HepG2 (cell line): ENCODE results near the gene FOXA3.

Experiments used
- FOSL1 ChIP-seq: sonication (generic); formaldehyde crosslinking; IDR thresholded peaks from 2 replicates; pipeline ENCODE4 v1.9.0; 2021; ENCODE audit warnings: missing genetic modification reagents, borderline replicate concordance
- FOXK1 ChIP-seq: sonication (generic); formaldehyde crosslinking; IDR thresholded peaks from 2 replicates; pipeline ENCODE4 v1.4.0; 2020; ENCODE audit warnings: low read depth, missing genetic modification reagents, borderline replicate concordance
- FOXM1 ChIP-seq: sonication (generic); formaldehyde crosslinking; IDR thresholded peaks from 2 replicates; pipeline ENCODE4 v1.5.0; 2020; ENCODE audit warnings: missing genetic modification reagents
- ZNF10 ChIP-seq: sonication (generic); formaldehyde crosslinking; IDR thresholded peaks from 2 replicates; pipeline ENCODE4 v1.4.0; 2020; ENCODE audit warnings: mild to moderate bottlenecking, low read depth, missing genetic modification reagents, borderline replicate concordance
- ZNF451 ChIP-seq: sonication (generic); formaldehyde crosslinking; IDR thresholded peaks from 2 replicates; pipeline ENCODE4 v1.5.0; 2020; ENCODE audit warnings: mild to moderate bottlenecking, missing genetic modification reagents
- TF ChIP-seq, protein P1 (sequence below): sonication (generic); formaldehyde crosslinking; IDR thresholded peaks from 2 replicates; pipeline ENCODE4 v1.9.0; 2021; ENCODE audit warnings: missing genetic modification reagents, borderline replicate concordance
- TF ChIP-seq, protein P2 (sequence below): IDR thresholded peaks from 2 replicates; pipeline ENCODE4 v1.6.1; 2016; ENCODE audit warnings: low read depth

GRCh38 chr19:45834970-45835369, 29.2 kb upstream of the FOXA3 start:
- TF ChIP-seq, protein P1, sequence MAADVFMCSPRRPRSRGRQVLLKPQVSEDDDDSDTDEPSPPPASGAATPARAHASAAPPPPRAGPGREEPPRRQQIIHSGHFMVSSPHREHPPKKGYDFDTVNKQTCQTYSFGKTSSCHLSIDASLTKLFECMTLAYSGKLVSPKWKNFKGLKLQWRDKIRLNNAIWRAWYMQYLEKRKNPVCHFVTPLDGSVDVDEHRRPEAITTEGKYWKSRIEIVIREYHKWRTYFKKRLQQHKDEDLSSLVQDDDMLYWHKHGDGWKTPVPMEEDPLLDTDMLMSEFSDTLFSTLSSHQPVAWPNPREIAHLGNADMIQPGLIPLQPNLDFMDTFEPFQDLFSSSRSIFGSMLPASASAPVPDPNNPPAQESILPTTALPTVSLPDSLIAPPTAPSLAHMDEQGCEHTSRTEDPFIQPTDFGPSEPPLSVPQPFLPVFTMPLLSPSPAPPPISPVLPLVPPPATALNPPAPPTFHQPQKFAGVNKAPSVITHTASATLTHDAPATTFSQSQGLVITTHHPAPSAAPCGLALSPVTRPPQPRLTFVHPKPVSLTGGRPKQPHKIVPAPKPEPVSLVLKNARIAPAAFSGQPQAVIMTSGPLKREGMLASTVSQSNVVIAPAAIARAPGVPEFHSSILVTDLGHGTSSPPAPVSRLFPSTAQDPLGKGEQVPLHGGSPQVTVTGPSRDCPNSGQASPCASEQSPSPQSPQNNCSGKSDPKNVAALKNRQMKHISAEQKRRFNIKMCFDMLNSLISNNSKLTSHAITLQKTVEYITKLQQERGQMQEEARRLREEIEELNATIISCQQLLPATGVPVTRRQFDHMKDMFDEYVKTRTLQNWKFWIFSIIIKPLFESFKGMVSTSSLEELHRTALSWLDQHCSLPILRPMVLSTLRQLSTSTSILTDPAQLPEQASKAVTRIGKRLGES (CRISPR knock-in tag), result no peak
- TF ChIP-seq FOXK1 (CRISPR knock-in tag) (no peak), FOXM1 (no peak), ZNF451 (CRISPR knock-in tag) (no peak), ZNF10 (no peak), FOSL1 (no peak)
- TF ChIP-seq, protein P2, sequence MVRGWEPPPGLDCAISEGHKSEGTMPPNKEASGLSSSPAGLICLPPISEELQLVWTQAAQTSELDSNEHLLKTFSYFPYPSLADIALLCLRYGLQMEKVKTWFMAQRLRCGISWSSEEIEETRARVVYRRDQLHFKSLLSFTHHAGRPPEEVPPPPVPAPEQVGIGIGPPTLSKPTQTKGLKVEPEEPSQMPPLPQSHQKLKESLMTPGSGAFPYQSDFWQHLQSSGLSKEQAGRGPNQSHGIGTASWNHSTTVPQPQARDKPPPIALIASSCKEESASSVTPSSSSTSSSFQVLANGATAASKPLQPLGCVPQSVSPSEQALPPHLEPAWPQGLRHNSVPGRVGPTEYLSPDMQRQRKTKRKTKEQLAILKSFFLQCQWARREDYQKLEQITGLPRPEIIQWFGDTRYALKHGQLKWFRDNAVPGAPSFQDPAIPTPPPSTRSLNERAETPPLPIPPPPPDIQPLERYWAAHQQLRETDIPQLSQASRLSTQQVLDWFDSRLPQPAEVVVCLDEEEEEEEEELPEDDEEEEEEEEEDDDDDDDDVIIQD (CRISPR knock-in tag), result no peak
